Adrenal gland (tissue), 12 donors: Measurements from ENCODE around the gene PPP1R10. TPM values are rescaled to one million over a fixed set of nuclear protein-coding genes. Genes with fewer than 3 reads are reported as not detected.
A peak's percentile ranks its signal among the peaks of the same experiment; 100 is the strongest.

ENCODE experiments used
- DNase-seq, 7 donors: peaks; one replicate each; pipeline ENCODE4 v3.0.0-alpha.2; 2019 to 2020
- H3K27ac ChIP-seq, 5 donors: fragments of 200-600 bp; sonication (generic) in 4 of 5; 1 replicate in 3 of 5; 2 replicates in 2 of 5; pipeline versions ENCODE4 v1.5.1 to v1.8.0; 2016 to 2020; ENCODE audit warnings: mild to moderate bottlenecking in 1 of 5
- H3K27me3 ChIP-seq: fragments of 200-600 bp; 2 replicates; pipeline ENCODE4 v1.8.0; 2021
- H3K36me3 ChIP-seq, 2 donors: fragments of 200-600 bp; replicated peaks in 1 of 2; 1 replicate in 1 of 2; 2 replicates in 1 of 2; pipeline versions ENCODE4 v1.5.1 to v1.8.0; 2018 to 2022
- H3K4me1 ChIP-seq, 2 donors: fragments of 200-600 bp; replicated peaks in 1 of 2; 1 replicate in 1 of 2; 2 replicates in 1 of 2; pipeline versions ENCODE4 v1.5.1 to v1.8.0; 2018 to 2021
- H3K4me3 ChIP-seq, 4 donors: fragments of 200-600 bp; sonication (generic) in 3 of 4; one replicate each; pipeline ENCODE4 v1.5.1; 2016 to 2018
- H3K9me3 ChIP-seq, 3 donors: fragments of 200-600 bp; sonication (generic) in 1 of 3; replicated peaks in 1 of 3; 1 replicate in 2 of 3; 2 replicates in 1 of 3; pipeline versions ENCODE4 v1.5.1 to v1.8.0; 2016 to 2021
- POLR2A ChIP-seq, 2 donors: fragments of 450-650 bp; IDR thresholded peaks; one replicate each; pipeline ENCODE4 v1.6.1; 2017; ENCODE audit warnings: antibody characterized with exemption in 2 of 2, mild to moderate bottlenecking in 2 of 2, moderate library complexity in 1 of 2
- WGBS, 4 donors: extraction: QIAGEN DNeasy Blood & Tissue Kit in 2 of 4; methylation state at CpG; one replicate each; pipeline versions ENCODE4 v1.1.5 to v1.1.7; 2013 to 2017; 5-methylcytosine and 5-hydroxymethylcytosine counted together
- intact Hi-C, 2 donors: fragments of 100-400 bp; cut with DNase I; formaldehyde crosslinking; loops; one replicate each; pipeline versions ENCODE4 v1.14.1 to v1.15.0; 2022 to 2023
- polyA plus RNA-seq, 3 donors: library from polyadenylated mRNA; stranded (reverse); fragments of 200-250 nt in 2 of 3; fragments of 350-450 nt in 1 of 3; fragmentation: Illumina TruSeq in 1 of 3; extraction: RNeasy Lipid Tissue Mini Kit (QIAGEN cat#74804) in 1 of 3; gene quantifications; one replicate each; pipeline ENCODE4 v1.2.3, GENCODE V29; 2013 to 2014
- total RNA-seq, 9 donors: library from RNA; depleted of rRNA in 4 of 9; stranded (reverse); fragments of >200 nt in 4 of 9; fragments of 120-200 nt in 1 of 9; fragmentation: NEBNext Ultra II Directional in 1 of 9; extraction: Animal tissue kit (Norgen Biotek cat#: 25700) in 1 of 9; gene quantifications; one replicate each; pipeline versions ENCODE4 v1.1.0 to v1.2.4, GENCODE V29; 2013 to 2023
- TF ChIP-seq, protein P1 (sequence below), 6 experiments: fragments of 450-650 bp in 4 of 6; fragments of 200-600 bp in 2 of 6; sonication (generic) in 1 of 6; IDR thresholded peaks; 1 replicate in 5 of 6; 2 replicates in 1 of 6; pipeline versions ENCODE4 v1.5.1 to v1.8.0; 2016 to 2021; ENCODE audit warnings: antibody characterized with exemption in 6 of 6, mild to moderate bottlenecking in 2 of 6, moderate library complexity in 1 of 6
- donor health status: healthy with polysubstance abuse.
- donor health status: Bipolar disorder and iron deficiency.
- donor health status: DM: yes; HTN: yes; CAD: no.
- donor health status: DM: no; HTN: no; CAD: no.
- donor health status: DM: no; HTN: no; CAD: no.
- donor health status: DM: yes; HTN: yes; CAD: no.

PPP1R10 gene
- total and polyA plus RNA-seq, 12 donors: 28.8 to 102 (median 64.7) TPM

DNA sequence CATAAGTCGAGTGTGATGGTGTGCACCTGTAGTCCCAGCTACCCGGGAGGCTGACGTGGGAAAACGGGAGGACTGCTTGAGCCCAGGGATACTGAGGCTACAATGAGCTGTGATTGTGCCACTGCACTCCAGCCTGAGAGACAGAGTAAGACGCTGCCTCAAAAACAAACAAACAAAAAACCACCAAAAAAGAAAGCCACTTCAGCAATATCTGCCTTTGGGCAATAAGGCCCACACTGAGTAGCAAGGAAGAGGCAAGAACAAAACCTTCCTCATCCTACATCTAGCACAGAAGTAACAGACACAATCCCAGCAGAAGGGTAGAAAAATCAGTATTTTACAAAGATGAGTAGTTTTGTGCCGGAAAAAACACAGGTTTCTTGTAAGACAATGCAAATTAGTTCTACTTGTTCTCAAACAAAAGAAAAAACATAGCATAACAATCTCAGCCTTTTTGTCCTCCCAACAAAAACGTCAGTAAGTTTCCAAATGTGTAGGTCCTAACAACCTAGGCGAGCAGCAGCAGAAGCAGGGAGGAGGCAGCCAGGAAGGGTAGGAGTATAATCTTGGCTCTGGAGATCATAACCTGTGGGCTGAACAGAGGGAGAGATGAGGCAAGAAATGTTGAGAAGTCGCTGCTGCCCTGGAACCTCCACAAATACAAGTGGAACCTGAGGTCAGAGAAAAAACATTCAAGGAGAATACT, 5.7 kb downstream of the PPP1R10 start:
- intact Hi-C loops: no loop called here
- WGBS, 4 donors: 73 to 75% (median 74%) methylated on average over 9 of the region's 9 CpGs
- TF ChIP-seq POLR2A (IDR thresholded peaks at IDR 0.05): no peak
- TF ChIP-seq, protein P1, sequence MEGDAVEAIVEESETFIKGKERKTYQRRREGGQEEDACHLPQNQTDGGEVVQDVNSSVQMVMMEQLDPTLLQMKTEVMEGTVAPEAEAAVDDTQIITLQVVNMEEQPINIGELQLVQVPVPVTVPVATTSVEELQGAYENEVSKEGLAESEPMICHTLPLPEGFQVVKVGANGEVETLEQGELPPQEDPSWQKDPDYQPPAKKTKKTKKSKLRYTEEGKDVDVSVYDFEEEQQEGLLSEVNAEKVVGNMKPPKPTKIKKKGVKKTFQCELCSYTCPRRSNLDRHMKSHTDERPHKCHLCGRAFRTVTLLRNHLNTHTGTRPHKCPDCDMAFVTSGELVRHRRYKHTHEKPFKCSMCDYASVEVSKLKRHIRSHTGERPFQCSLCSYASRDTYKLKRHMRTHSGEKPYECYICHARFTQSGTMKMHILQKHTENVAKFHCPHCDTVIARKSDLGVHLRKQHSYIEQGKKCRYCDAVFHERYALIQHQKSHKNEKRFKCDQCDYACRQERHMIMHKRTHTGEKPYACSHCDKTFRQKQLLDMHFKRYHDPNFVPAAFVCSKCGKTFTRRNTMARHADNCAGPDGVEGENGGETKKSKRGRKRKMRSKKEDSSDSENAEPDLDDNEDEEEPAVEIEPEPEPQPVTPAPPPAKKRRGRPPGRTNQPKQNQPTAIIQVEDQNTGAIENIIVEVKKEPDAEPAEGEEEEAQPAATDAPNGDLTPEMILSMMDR (IDR thresholded peaks at IDR 0.05): no peak
- no peaks in the 10 kb centered on the region for H3K9me3 ChIP-seq
- no peak overlapping the region for H3K27ac ChIP-seq
- H3K27me3 ChIP-seq: no peaks in the 10 kb centered on the region
- no peak for DNase-seq
- peaks cover 0 to 41% of the 10 kb centered on the region in 2 donors for H3K36me3 ChIP-seq
- peaks cover 4 to 49% of the 10 kb centered on the region in 2 donors for H3K4me1 ChIP-seq
- no peak overlapping the region for H3K4me3 ChIP-seq

DNA sequence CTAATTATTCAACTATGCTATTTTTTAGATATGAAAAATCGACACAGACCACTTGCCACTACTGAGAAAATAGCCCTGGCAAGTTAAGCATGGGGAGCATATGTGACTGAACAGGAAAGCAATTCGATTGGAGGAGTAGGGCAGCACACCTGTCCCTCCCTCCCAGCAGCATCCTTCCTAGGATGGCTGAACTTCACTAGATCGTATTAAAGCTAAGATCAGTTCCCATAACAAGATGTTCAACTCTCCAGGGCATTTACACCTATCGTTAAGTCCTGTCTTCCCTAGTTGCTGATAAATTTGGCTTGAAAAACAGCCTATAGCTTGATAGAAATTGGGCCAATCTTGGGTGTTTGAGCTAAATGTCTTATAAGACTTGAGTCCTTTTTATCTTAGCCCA, 7.0 kb downstream of the PPP1R10 start:
- H3K4me1 ChIP-seq: peaks cover 4 to 49% of the 10 kb centered on the region in 2 donors
- peak overlapping the region in 1 of 5 donors; percentile 23 for H3K27ac ChIP-seq
- no peak overlapping the region for H3K4me3 ChIP-seq
- 78 to 82% (median 80%) methylated on average over 4 of the region's 4 CpGs for WGBS, 4 donors
- no peaks in the 10 kb centered on the region for H3K27me3 ChIP-seq
- H3K36me3 ChIP-seq: peaks cover 0 to 45% of the 10 kb centered on the region in 2 donors
- intact Hi-C loops: no loop called here
- no peak for TF ChIP-seq POLR2A (IDR thresholded peaks at IDR 0.05)
- TF ChIP-seq, protein P1 (IDR thresholded peaks at IDR 0.05): no peak
- H3K9me3 ChIP-seq: no peaks in the 10 kb centered on the region
- DNase-seq: no peak

DNA sequence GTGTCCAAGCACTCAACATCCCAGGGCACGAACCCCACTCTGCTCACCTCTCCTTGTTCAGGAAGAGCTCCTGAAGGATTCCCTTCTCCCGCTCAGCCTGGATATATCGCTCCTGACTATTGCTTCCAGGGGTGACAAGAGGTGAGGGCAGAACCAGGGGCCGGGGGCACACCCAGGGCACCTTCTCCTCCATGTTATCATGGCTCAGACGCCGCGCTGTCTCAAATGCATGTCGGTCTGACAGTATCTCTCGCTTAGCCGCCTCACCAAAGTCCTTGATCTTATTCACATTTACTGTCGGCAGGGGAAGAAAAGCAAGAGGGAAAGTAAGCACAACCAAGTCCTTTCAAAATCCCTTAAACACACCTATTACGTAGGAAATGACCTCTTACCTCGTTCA, 13.1 kb downstream of the PPP1R10 start:
- WGBS, 4 donors: 84 to 90% (median 88%) methylated on average over 13 of the region's 13 CpGs
- Histone ChIP-seq H3K27ac (no peak overlapping the region), H3K9me3 (no peaks in the 10 kb centered on the region), H3K4me1 (peaks cover 0 to 6% of the 10 kb centered on the region in 2 donors), H3K4me3 (no peak overlapping the region), H3K27me3 (no peaks in the 10 kb centered on the region), H3K36me3 (peaks cover 0 to 87% of the 10 kb centered on the region in 2 donors)
- DNase-seq: no peak
- TF ChIP-seq POLR2A (IDR thresholded peaks at IDR 0.05): no peak
- TF ChIP-seq, protein P1 (IDR thresholded peaks at IDR 0.05): no peak
- intact Hi-C loops: no loop called here

DNA sequence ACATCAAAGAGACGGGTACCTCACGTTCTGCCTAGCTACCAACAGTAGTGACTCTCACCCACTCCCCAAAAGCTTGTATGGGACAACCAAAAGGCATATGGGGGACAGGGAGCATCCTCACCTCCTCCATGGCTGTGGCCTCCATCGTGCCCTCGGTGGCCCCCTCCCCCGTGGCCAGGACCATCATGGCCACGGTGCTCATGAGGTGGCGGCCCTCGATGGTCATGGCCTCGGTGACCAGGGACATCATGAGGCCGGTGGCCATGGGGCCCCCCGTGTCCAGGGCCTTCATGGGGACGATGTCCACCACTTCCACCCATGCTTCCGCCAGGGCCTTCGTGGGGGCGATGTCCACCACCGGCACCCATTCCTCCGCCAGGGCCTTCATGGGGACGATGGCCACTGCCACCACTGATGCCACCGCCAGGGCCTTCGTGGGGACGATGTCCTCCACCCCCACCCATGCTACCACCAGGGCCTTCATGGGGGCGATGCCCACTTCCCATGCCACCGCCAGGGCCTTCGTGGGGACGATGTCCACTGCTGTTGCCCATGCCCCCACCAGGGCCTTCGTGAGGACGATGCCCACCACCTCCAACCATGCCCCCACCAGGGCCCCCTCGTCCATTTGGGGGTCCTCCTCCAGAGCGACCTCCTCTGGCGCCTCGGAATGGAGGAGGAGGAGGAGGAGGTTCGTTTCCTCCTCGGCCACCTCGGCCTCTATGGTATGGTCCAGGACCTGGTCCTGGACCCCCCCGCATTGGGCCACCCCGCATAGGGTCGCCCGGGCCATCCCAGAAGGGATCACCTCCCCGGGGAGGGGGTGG, 15.0 kb downstream of the PPP1R10 start:
- TF ChIP-seq POLR2A (IDR thresholded peaks at IDR 0.05): no peak
- TF ChIP-seq, protein P1 (IDR thresholded peaks at IDR 0.05): no peak
- Histone ChIP-seq H3K27me3 (no peaks in the 10 kb centered on the region), H3K4me1 (no peaks in the 10 kb centered on the region), H3K27ac (no peak overlapping the region), H3K4me3 (no peak overlapping the region), H3K9me3 (no peaks in the 10 kb centered on the region), H3K36me3 (peaks cover 0 to 67% of the 10 kb centered on the region in 2 donors)
- WGBS, 4 donors: 87 to 90% (median 88%) methylated on average over 16 to 39 of the region's 39 CpGs
- DNase-seq: no peak
- intact Hi-C loops: no loop called here
